KMS-11 (cell line): ENCODE measurements around the gene LRRC4C.

Experiments
- H2AFZ ChIP-seq: fragments of 200-600 bp; sonication (generic); 2 replicates; pipeline ENCODE4 v1.6.1; 2016; ENCODE audit warnings: antibody characterized with exemption, mixed run types, low read depth
- H3K27ac ChIP-seq: fragments of 200-600 bp; sonication (generic); 2 replicates; pipeline ENCODE4 v1.6.1; 2016; ENCODE audit warnings: mild to moderate bottlenecking, mixed run types
- H3K27me3 ChIP-seq: fragments of 200-600 bp; sonication (generic); 2 replicates; pipeline ENCODE4 v1.6.1; 2017; ENCODE audit warnings: mild to moderate bottlenecking, low read depth, mixed run types, moderate library complexity; ENCODE audit not compliant: insufficient read depth
- H3K36me3 ChIP-seq: fragments of 200-600 bp; sonication (generic); 2 replicates; pipeline ENCODE4 v1.6.1; 2017; ENCODE audit warnings: mild to moderate bottlenecking, mixed run types; ENCODE audit not compliant: insufficient read depth
- H3K4me1 ChIP-seq: fragments of 200-600 bp; sonication (generic); 2 replicates; pipeline ENCODE4 v1.6.1; 2016; ENCODE audit warnings: mild to moderate bottlenecking, low read depth, mixed run types; ENCODE audit not compliant: poor library complexity, severe bottlenecking
- H3K4me2 ChIP-seq: fragments of 200-600 bp; sonication (generic); 2 replicates; pipeline ENCODE4 v1.7.0; 2016; ENCODE audit warnings: mild to moderate bottlenecking, mixed run types
- H3K4me3 ChIP-seq: fragments of 200-600 bp; sonication (generic); IDR thresholded peaks from 2 replicates; pipeline ENCODE4 v1.6.1; 2017; ENCODE audit warnings: low read depth, low read length, mixed read lengths; ENCODE audit not compliant: insufficient read depth
- H3K79me2 ChIP-seq: fragments of 200-600 bp; sonication (generic); 2 replicates; pipeline ENCODE4 v1.6.1; 2016; ENCODE audit warnings: low read depth, mixed run types; ENCODE audit not compliant: insufficient read depth
- H3K9ac ChIP-seq: fragments of 200-600 bp; sonication (generic); 2 replicates; pipeline ENCODE4 v1.6.1; 2016; ENCODE audit warnings: mild to moderate bottlenecking, mixed run types
- H4K20me1 ChIP-seq: fragments of 200-600 bp; sonication (generic); 2 replicates; pipeline ENCODE4 v1.6.1; 2016; ENCODE audit warnings: mild to moderate bottlenecking, mixed run types; ENCODE audit not compliant: insufficient read depth
- CTCF ChIP-seq: fragments of 200-600 bp; sonication (generic); conservative IDR thresholded peaks from 2 replicates; pipeline ENCODE4 v1.6.1; 2017; ENCODE audit warnings: low read depth, mild to moderate bottlenecking, antibody characterized with exemption, low read length, moderate library complexity, mixed read lengths

LRRC4C gene

GRCh38 chr11:41398175-41398574 is 61.3 kb downstream of the LRRC4C start:
- H3K4me2 ChIP-seq: no peak overlapping the region
- H3K27me3 ChIP-seq: no peaks in the 10 kb centered on the region
- no peak overlapping the region for H3K4me3 ChIP-seq
- no peaks in the 10 kb centered on the region for H3K4me1 ChIP-seq
- no peak for TF ChIP-seq CTCF
- H3K79me2 ChIP-seq: no peaks in the 10 kb centered on the region
- H4K20me1 ChIP-seq: no peaks in the 10 kb centered on the region
- no peak overlapping the region for H3K9ac ChIP-seq
- no peak overlapping the region for H3K27ac ChIP-seq
- no peaks in the 10 kb centered on the region for H3K36me3 ChIP-seq
- H2AFZ ChIP-seq: no peak overlapping the region

- no peak overlapping the region for H3K9ac ChIP-seq
- H3K4me2 ChIP-seq: no peak overlapping the region
These were observed 64.8 kb downstream of the LRRC4C start for GRCh38 chr11:41394521-41395195.

GRCh38 chr11:41392596-41392995 is 66.9 kb downstream of the LRRC4C start:
- no peaks in the 10 kb centered on the region for H4K20me1 ChIP-seq
- H3K27ac ChIP-seq: no peak overlapping the region
- H3K79me2 ChIP-seq: no peaks in the 10 kb centered on the region
- H3K4me2 ChIP-seq: no peak overlapping the region
- H2AFZ ChIP-seq: no peak overlapping the region
- no peaks in the 10 kb centered on the region for H3K36me3 ChIP-seq
- H3K9ac ChIP-seq: no peak overlapping the region
- no peaks in the 10 kb centered on the region for H3K4me1 ChIP-seq
- no peaks in the 10 kb centered on the region for H3K27me3 ChIP-seq
- no peak overlapping the region for H3K4me3 ChIP-seq
- no peak for TF ChIP-seq CTCF

More at GRCh38 chr11:41394521-41395195, 64.8 kb downstream of the LRRC4C start:
- Histone ChIP-seq H4K20me1 (no peaks in the 10 kb centered on the region), H3K4me3 (no peak overlapping the region), H3K36me3 (no peaks in the 10 kb centered on the region), H2AFZ (no peak overlapping the region), H3K4me1 (no peaks in the 10 kb centered on the region), H3K27ac (no peak overlapping the region), H3K27me3 (no peaks in the 10 kb centered on the region), H3K79me2 (no peaks in the 10 kb centered on the region)
- no peak for TF ChIP-seq CTCF

- Histone ChIP-seq H3K27me3 (no peaks in the 10 kb centered on the region), H3K36me3 (no peaks in the 10 kb centered on the region), H3K4me1 (no peaks in the 10 kb centered on the region), H3K9ac (no peak overlapping the region), H3K79me2 (no peaks in the 10 kb centered on the region), H3K4me2 (no peak overlapping the region), H4K20me1 (no peaks in the 10 kb centered on the region), H3K4me3 (no peak overlapping the region), H2AFZ (no peak overlapping the region), H3K27ac (no peak overlapping the region)
- TF ChIP-seq CTCF: no peak
These were observed 69.8 kb downstream of the LRRC4C start for GRCh38 chr11:41389623-41390130.
